ENCODE measurements around the gene CELF4.

The CELF4 gene

GRCh38 chr18:37253394-37254235 is 312.0 kb downstream of the CELF4 start:
- DNase-seq (ENCODE audit: low read depth): no peak

- DNase-seq (ENCODE audit: low read depth): no peak
Measured at GRCh38 chr18:37252854-37253393, 312.7 kb downstream of the CELF4 start.

- no peak for DNase-seq (ENCODE audit: low read depth)
Measured at GRCh38 chr18:37252342-37252741, 313.3 kb downstream of the CELF4 start.

GRCh38 chr18:37251679-37252078 is 313.9 kb downstream of the CELF4 start:
- no peak for DNase-seq (ENCODE audit: low read depth)

- no peak for DNase-seq (ENCODE audit: low read depth)
Measured at GRCh38 chr18:37249895-37250618, 315.5 kb downstream of the CELF4 start.

GRCh38 chr18:37249171-37249886 is 316.3 kb downstream of the CELF4 start:
- no peak for DNase-seq (ENCODE audit: low read depth)

- DNase-seq (ENCODE audit: low read depth): no peak
Measured at GRCh38 chr18:37248281-37248680, 317.3 kb downstream of the CELF4 start.

GRCh38 chr18:37247497-37248161 is 318.0 kb downstream of the CELF4 start:
- no peak for DNase-seq (ENCODE audit: low read depth)

GRCh38 chr18:37246779-37247340 is 318.7 kb downstream of the CELF4 start:
- DNase-seq (ENCODE audit: low read depth): no peak

- DNase-seq (ENCODE audit: low read depth): no peak
Measured at GRCh38 chr18:37244618-37245017, 321.0 kb downstream of the CELF4 start.

- no peak for DNase-seq (ENCODE audit: low read depth)
Measured at GRCh38 chr18:37243741-37244140, 321.9 kb downstream of the CELF4 start.

- no peak for DNase-seq (ENCODE audit: low read depth)
Measured at GRCh38 chr18:37242826-37243560, 322.6 kb downstream of the CELF4 start.

GRCh38 chr18:37242091-37242490 is 323.5 kb downstream of the CELF4 start:
- DNase-seq (ENCODE audit: low read depth): no peak

- DNase-seq (ENCODE audit: low read depth): no peak
Measured at GRCh38 chr18:37238282-37239108, 327.1 kb downstream of the CELF4 start.

- DNase-seq (ENCODE audit: low read depth): no peak
Measured at GRCh38 chr18:37235583-37235982, 330.0 kb downstream of the CELF4 start.

- no peak for DNase-seq (ENCODE audit: low read depth)
Measured at GRCh38 chr18:37231251-37231650, 334.3 kb downstream of the CELF4 start.

GRCh38 chr18:37230768-37231167 is 334.8 kb downstream of the CELF4 start:
- no peak for DNase-seq (ENCODE audit: low read depth)

GRCh38 chr18:37225279-37225678 is 340.3 kb downstream of the CELF4 start:
- DNase-seq (ENCODE audit: low read depth): no peak

- DNase-seq (ENCODE audit: low read depth): no peak
Measured at GRCh38 chr18:37222999-37223378, 342.6 kb downstream of the CELF4 start.
